ENCODE measurements around the gene PHLDB2.

- no peak for TF ChIP-seq POLR2AphosphoS5 (IDR thresholded peaks at IDR 0.05; ENCODE audit: low read depth, low read length)
- no peak for TF ChIP-seq POLR2A (IDR thresholded peaks at IDR 0.05; ENCODE audit: borderline replicate concordance, extremely low read depth, insufficient read depth, insufficient read length)
- TF ChIP-seq CTCF (IDR thresholded peaks at IDR 0.05 in 2 of 3, conservative IDR thresholded peaks at IDR 0.05 in 1 of 3; ENCODE audit: borderline replicate concordance in 1 of 3, insufficient read depth in 1 of 3, low read depth in 2 of 3, low read length in 2 of 3): no peak
- TF ChIP-seq JUND (IDR thresholded peaks at IDR 0.05): no peak
- TF ChIP-seq ATF3 (IDR thresholded peaks at IDR 0.05): no peak
- no peak for TF ChIP-seq YY1 (IDR thresholded peaks at IDR 0.05; ENCODE audit: extremely low read depth, insufficient replicate concordance, low read depth, low read length)
- TF ChIP-seq SRF (IDR thresholded peaks at IDR 0.05; ENCODE audit: low read depth): no peak
These were observed 150.6 kb downstream of the PHLDB2 start for GRCh38 chr3:112009670-112010069.
